ENCODE data around the gene PDZD7. TPM values are rescaled to one million over a fixed set of nuclear protein-coding genes. Genes with fewer than 3 reads are reported as not detected.

Gene PDZD7
- total RNA-seq, 4 donors from 2014 or later, result under 0.01 to 1.3 (median 0.61) TPM; not detected in 1

DNA sequence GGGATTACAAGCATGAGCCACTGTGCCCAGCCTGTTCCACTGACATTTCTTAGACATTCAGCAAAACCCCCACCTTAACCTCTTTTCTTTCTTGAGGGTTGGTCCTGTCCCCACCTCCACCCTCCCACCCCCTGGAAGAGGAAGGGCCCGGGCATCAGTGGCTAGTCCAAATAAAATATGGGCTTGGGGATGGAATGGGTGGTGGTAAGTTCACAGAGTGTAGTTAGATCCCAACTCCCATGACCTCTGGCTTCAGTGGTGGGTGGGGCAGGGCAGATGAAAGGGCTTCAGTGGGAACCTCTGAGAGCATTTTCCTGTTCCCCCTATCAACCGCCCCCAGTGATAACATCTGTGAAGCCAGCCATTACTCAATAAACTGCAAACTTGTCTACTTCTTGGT lies 9.9 kb upstream of the PDZD7 start:
- intact Hi-C loops (cut with DNase I; ENCODE audit: low total_unique reads), result no loop called here
- no peaks in the 10 kb centered on the region for H3K27me3 ChIP-seq
- H3K9me3 ChIP-seq, result no peaks in the 10 kb centered on the region
- H3K27ac ChIP-seq, result no peak overlapping the region
- no peaks in the 10 kb centered on the region for H3K36me3 ChIP-seq
- no peak overlapping the region for H3K4me3 ChIP-seq
- TF ChIP-seq, protein P1, sequence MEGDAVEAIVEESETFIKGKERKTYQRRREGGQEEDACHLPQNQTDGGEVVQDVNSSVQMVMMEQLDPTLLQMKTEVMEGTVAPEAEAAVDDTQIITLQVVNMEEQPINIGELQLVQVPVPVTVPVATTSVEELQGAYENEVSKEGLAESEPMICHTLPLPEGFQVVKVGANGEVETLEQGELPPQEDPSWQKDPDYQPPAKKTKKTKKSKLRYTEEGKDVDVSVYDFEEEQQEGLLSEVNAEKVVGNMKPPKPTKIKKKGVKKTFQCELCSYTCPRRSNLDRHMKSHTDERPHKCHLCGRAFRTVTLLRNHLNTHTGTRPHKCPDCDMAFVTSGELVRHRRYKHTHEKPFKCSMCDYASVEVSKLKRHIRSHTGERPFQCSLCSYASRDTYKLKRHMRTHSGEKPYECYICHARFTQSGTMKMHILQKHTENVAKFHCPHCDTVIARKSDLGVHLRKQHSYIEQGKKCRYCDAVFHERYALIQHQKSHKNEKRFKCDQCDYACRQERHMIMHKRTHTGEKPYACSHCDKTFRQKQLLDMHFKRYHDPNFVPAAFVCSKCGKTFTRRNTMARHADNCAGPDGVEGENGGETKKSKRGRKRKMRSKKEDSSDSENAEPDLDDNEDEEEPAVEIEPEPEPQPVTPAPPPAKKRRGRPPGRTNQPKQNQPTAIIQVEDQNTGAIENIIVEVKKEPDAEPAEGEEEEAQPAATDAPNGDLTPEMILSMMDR (IDR thresholded peaks at IDR 0.05), result no peak
- TF ChIP-seq POLR2A (IDR thresholded peaks at IDR 0.05), result no peak
- DNase-seq, result no peak
- H3K4me1 ChIP-seq, result peaks cover 0 to 5% of the 10 kb centered on the region in 2 donors

DNA sequence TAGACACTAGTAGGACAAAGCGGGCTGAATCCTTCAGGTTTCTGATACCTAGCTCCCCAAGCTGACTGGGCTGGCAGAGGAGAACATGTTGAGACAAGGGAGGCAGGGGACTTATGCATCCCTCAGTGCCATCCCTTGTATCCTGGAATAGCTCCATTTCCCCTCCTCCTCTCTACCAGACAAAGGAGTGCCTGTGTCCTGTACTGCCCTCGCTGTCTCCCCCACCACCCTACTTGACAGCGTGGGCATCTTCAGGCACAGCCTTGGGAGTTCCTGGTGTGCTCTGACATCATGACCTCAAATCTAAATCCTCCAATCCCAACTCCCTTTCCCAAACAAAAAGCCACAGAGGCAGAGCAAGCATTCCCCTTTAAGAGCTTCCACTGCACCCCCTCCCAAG lies 9.1 kb upstream of the PDZD7 start:
- H3K9me3 ChIP-seq, result no peaks in the 10 kb centered on the region
- no peak overlapping the region for H3K27ac ChIP-seq
- no peaks in the 10 kb centered on the region for H3K36me3 ChIP-seq
- TF ChIP-seq, protein P1 (IDR thresholded peaks at IDR 0.05), result no peak
- no peak for DNase-seq
- H3K4me1 ChIP-seq, result peaks cover 0 to 5% of the 10 kb centered on the region in 2 donors
- no peak overlapping the region for H3K4me3 ChIP-seq
- H3K27me3 ChIP-seq, result no peaks in the 10 kb centered on the region
- intact Hi-C loops (cut with DNase I; ENCODE audit: low total_unique reads), result no loop called here

DNA sequence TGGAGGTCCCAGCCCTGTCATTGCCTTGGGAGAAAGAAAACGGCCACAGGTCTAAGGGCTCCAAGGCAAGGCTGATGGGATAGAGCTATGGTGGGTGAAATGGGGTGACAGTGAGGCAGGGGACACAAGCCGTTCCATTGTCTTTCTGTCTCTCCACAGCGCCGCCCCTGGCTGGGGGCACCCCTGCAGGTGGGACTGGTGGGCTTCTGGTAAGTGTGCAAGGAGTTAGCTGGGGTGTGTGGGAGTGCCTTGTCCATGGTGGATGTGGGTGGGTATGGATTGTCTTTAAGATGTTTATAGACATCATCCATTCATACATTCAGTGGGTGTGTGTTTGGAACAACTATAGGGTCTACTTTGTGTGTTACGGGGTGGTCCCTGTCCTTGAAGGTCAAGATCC lies 7.6 kb upstream of the PDZD7 start:
- Histone ChIP-seq H3K27ac (no peak overlapping the region), H3K36me3 (no peaks in the 10 kb centered on the region), H3K4me3 (no peak overlapping the region), H3K9me3 (no peaks in the 10 kb centered on the region), H3K4me1 (peaks cover 0 to 5% of the 10 kb centered on the region in 2 donors), H3K27me3 (no peaks in the 10 kb centered on the region)
- TF ChIP-seq, protein P1 (IDR thresholded peaks at IDR 0.05), result no peak
- TF ChIP-seq POLR2A (IDR thresholded peaks at IDR 0.05), result no peak
- intact Hi-C loops (cut with DNase I; ENCODE audit: low total_unique reads), result no loop called here
- no peak for DNase-seq

DNA sequence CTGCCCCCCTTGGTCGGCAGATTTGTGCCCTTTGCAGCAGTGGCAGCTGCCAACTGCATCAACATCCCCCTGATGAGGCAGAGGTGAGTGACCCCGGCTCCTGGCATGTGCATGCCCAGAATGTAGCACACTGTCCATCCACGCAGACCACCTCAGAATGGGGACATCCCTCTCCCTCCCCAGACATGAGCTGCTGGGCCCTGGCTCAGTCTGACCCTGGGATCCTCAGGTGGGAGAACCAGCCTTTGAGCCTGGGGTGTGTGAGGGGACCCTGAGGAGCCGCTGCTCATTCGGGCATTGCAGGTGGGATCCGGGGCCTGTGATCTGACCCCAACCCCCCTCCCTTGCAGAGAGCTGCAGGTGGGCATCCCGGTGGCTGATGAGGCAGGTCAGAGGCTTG lies 5.8 kb upstream of the PDZD7 start:
- no peak for TF ChIP-seq POLR2A (IDR thresholded peaks at IDR 0.05)
- TF ChIP-seq, protein P1 (IDR thresholded peaks at IDR 0.05), result no peak
- H3K9me3 ChIP-seq, result no peaks in the 10 kb centered on the region
- no peaks in the 10 kb centered on the region for H3K27me3 ChIP-seq
- no peaks in the 10 kb centered on the region for H3K36me3 ChIP-seq
- no peak for DNase-seq
- no peak overlapping the region for H3K27ac ChIP-seq
- intact Hi-C loops (cut with DNase I; ENCODE audit: low total_unique reads), result no loop called here
- H3K4me1 ChIP-seq, result peaks cover 0 to 4% of the 10 kb centered on the region in 2 donors
- no peak overlapping the region for H3K4me3 ChIP-seq

DNA sequence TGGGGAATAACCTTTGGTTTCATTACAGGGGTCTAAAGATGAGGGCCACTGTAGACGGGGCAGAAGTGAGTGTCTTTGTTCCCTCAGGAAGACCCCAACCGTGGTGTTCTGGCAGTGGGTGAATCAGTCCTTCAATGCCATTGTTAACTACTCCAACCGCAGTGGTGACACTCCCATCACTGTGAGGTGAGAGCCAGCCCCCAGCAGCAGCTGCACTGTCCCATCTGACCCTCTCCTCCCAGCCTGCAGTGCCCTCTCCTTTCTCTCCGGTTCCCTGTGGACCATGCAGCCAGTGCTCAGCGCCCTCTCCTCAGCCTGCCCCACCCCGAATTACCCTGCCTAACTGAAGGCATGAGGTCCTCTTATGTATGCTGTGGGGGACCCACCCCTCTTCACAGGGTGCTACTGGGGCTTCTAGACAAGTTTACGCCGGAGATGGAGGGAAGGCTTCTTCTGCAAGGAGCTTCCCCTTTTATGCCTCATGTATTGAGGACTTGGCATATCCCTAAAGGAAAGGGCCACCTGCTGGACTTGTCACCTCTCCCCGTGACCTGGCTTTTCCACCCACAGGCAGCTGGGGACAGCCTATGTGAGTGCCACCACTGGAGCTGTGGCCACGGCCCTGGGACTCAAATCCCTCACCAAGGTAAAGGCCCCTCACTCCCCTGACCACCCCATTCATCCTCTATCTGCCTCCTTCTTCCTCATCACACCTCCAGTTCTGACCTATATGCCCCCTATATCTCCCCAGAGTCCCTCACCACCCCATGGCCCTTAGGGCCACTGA lies 5.2 kb upstream of the PDZD7 start:
- Histone ChIP-seq H3K9me3 (no peaks in the 10 kb centered on the region), H3K27me3 (no peaks in the 10 kb centered on the region), H3K4me3 (no peak overlapping the region), H3K27ac (no peak overlapping the region), H3K4me1 (no peaks in the 10 kb centered on the region), H3K36me3 (no peaks in the 10 kb centered on the region)
- TF ChIP-seq POLR2A (IDR thresholded peaks at IDR 0.05), result no peak
- TF ChIP-seq, protein P1 (IDR thresholded peaks at IDR 0.05), result no peak
- intact Hi-C loops (cut with DNase I; ENCODE audit: low total_unique reads), result no loop called here
- no peak for DNase-seq
